Mesothelial cell of epicardium (in vitro differentiated cells): ENCODE results near the gene SIGLEC7. TPM values are rescaled to one million over a fixed set of nuclear protein-coding genes. Genes with fewer than 3 reads are reported as not detected.

Experiments
- DNase-seq, 2 experiments: peaks; one replicate each; pipeline ENCODE4 v3.0.0; 2021; ENCODE audit warnings: low spot score in 2 of 2; ENCODE audit not compliant: unreplicated experiment in 2 of 2
- H3K27ac Mint-ChIP-seq: 2 replicates; pipeline ENCODE4 v1.8.0; 2021; ENCODE audit warnings: mixed read lengths
- H3K27me3 Mint-ChIP-seq: 2 replicates; pipeline ENCODE4 v1.8.0; 2021; ENCODE audit warnings: low read depth, mixed read lengths
- H3K36me3 Mint-ChIP-seq: 2 replicates; pipeline ENCODE4 v1.8.0; 2021; ENCODE audit warnings: mixed read lengths
- H3K4me1 Mint-ChIP-seq: 2 replicates; pipeline ENCODE4 v1.8.0; 2021; ENCODE audit warnings: mixed read lengths
- H3K4me3 Mint-ChIP-seq: 2 replicates; pipeline ENCODE4 v1.8.0; 2021; ENCODE audit warnings: mild to moderate bottlenecking, moderate library complexity, mixed read lengths
- H3K9me3 Mint-ChIP-seq: 2 replicates; pipeline ENCODE4 v1.8.0; 2021; ENCODE audit warnings: mixed read lengths
- CTCF ChIP-seq: fragments of 200-600 bp; sonication (generic); IDR thresholded peaks from one replicate; pipeline ENCODE4 v1.5.0; 2021; ENCODE audit warnings: antibody characterized with exemption; ENCODE audit not compliant: unreplicated experiment
- total RNA-seq: library from RNA; stranded (reverse); gene quantifications from 3 replicates; pipeline ENCODE4 v1.2.1, GENCODE V29; 2021

Gene SIGLEC7
- total RNA-seq, 1 donor from 2014 or later: not detected

GRCh38 chr19:51200071-51200666, 58.1 kb downstream of the SIGLEC7 start:
- no peak for TF ChIP-seq CTCF
- Mint-ChIP-seq H3K27me3 (peaks cover 38% of the 10 kb centered on the region), H3K9me3 (no peaks in the 10 kb centered on the region), H3K4me1 (no peaks in the 10 kb centered on the region), H3K4me3 (no peak overlapping the region), H3K36me3 (no peaks in the 10 kb centered on the region), H3K27ac (no peak overlapping the region)
- DNase-seq: no peak

- H3K4me3 Mint-ChIP-seq: no peak overlapping the region
- no peak overlapping the region for H3K27ac Mint-ChIP-seq
Observed at GRCh38 chr19:51201712-51202111, 59.6 kb downstream of the SIGLEC7 start.

More at GRCh38 chr19:51201712-51202111, 59.6 kb downstream of the SIGLEC7 start:
- H3K9me3 Mint-ChIP-seq: no peaks in the 10 kb centered on the region
- peaks cover 39% of the 10 kb centered on the region for H3K27me3 Mint-ChIP-seq
- no peaks in the 10 kb centered on the region for H3K4me1 Mint-ChIP-seq
- H3K36me3 Mint-ChIP-seq: no peaks in the 10 kb centered on the region
- TF ChIP-seq CTCF: no peak
- DNase-seq: no peak

Other genes starting within 250 kb of the SIGLEC7 start
- not detected in 3 replicates for gene KLK4, start 230.9 kb upstream of the SIGLEC7 start, total RNA-seq
- gene KLK5, start 189.3 kb upstream of the SIGLEC7 start, total RNA-seq: 8.9 to 11.5 TPM (median 9.5 TPM) in 3 replicates
- gene KLK6, start 172.7 kb upstream of the SIGLEC7 start, total RNA-seq: 14.6 to 15.4 TPM (median 15.4 TPM) in 3 replicates
- gene KLK7, start 158.4 kb upstream of the SIGLEC7 start, total RNA-seq: 0.52 to 1.3 TPM (median 0.97 TPM) in 3 replicates
- gene KLK8, start 140.7 kb upstream of the SIGLEC7 start, total RNA-seq: 5.4 to 8.6 TPM (median 6.9 TPM) in 3 replicates
- gene KLK10, start 122.6 kb upstream of the SIGLEC7 start, total RNA-seq: 1.4 to 2.2 TPM (median 2.1 TPM) in 3 replicates
- gene KLK11, start 115.7 kb upstream of the SIGLEC7 start, total RNA-seq: not detected in 3 replicates
- not detected in 3 replicates for gene KLK12, start 107.3 kb upstream of the SIGLEC7 start, total RNA-seq
- 0.27 to 0.54 TPM (median 0.43 TPM) in 3 replicates for gene KLK13, start 77.2 kb upstream of the SIGLEC7 start, total RNA-seq
- gene KLK14, start 59.4 kb upstream of the SIGLEC7 start, total RNA-seq: 0.45 to 0.99 TPM (median 0.47 TPM) in 3 replicates
- 7.5 to 7.9 TPM (median 7.7 TPM) in 3 replicates for gene CTU1, start 33.9 kb upstream of the SIGLEC7 start, total RNA-seq
- gene SIGLEC9, start 17.4 kb upstream of the SIGLEC7 start, total RNA-seq: not detected in 3 replicates
- gene CD33, start 82.8 kb downstream of the SIGLEC7 start, total RNA-seq: not detected in 3 replicates
- gene SIGLECL1, start 108.8 kb downstream of the SIGLEC7 start, total RNA-seq: not detected in 3 replicates
- 24.9 to 25.9 TPM (median 25.1 TPM) in 3 replicates for gene IGLON5, start 169.3 kb downstream of the SIGLEC7 start, total RNA-seq
- gene VSIG10L, start 199.8 kb downstream of the SIGLEC7 start, total RNA-seq: 8.1 to 8.9 TPM (median 8.6 TPM) in 3 replicates
- gene ETFB, start 224.1 kb downstream of the SIGLEC7 start, total RNA-seq: 59.5 to 60.1 TPM (median 60.0 TPM) in 3 replicates
- 0.54 to 0.56 TPM in 2 of 3 replicates, not detected in the other for gene CLDND2, start 226.7 kb downstream of the SIGLEC7 start, total RNA-seq
- not detected in 3 replicates for gene NKG7, start 230.4 kb downstream of the SIGLEC7 start, total RNA-seq
- gene LIM2, start 245.7 kb downstream of the SIGLEC7 start, total RNA-seq: not detected in 3 replicates
- gene C19orf84, start 248.3 kb downstream of the SIGLEC7 start, total RNA-seq: 0.50 to 1.0 TPM (median 0.94 TPM) in 3 replicates